DOHH2 (cell line): ENCODE data around the gene SPATA12.

Experiments used
- CTCF ChIP-seq: fragments of 200-600 bp; sonication (generic); IDR thresholded peaks from one replicate; pipeline ENCODE4 v1.5.1; 2014; ENCODE audit warnings: antibody characterized with exemption, mild to moderate bottlenecking, low read depth, low read length; ENCODE audit not compliant: poor library complexity, severe bottlenecking
- EZH2phosphoT487 ChIP-seq: fragments of 200-600 bp; sonication (generic); IDR thresholded peaks from 2 replicates; pipeline ENCODE4 v1.6.1; 2017; ENCODE audit warnings: borderline replicate concordance, mild to moderate bottlenecking, antibody characterized with exemption, low read length, moderate library complexity, mixed read lengths

- no peak for TF ChIP-seq CTCF
- TF ChIP-seq EZH2phosphoT487 = no peak
Observed at GRCh38 chr3:57082481-57082880, 22.0 kb downstream of the SPATA12 start.
